ENCODE data around the gene KCTD21.

KCTD21 gene

GRCh38 chr11:78139422-78140391 is 48.7 kb downstream of the KCTD21 start, which contains the start of gene ALG8:
Gene ALG8 (minus strand): TSS chr11:78139626. CDS start chr11:78139588, 38 bp downstream.
- peak; percentile 92 for DNase-seq (ENCODE audit: low read depth)

GRCh38 chr11:78138694-78139421 is 49.6 kb downstream of the KCTD21 start:
- DNase-seq (ENCODE audit: low read depth): no peak

GRCh38 chr11:78138291-78138690 is 50.1 kb downstream of the KCTD21 start:
- no peak for DNase-seq (ENCODE audit: low read depth)

- DNase-seq (ENCODE audit: low read depth): no peak
Observed at GRCh38 chr11:78132475-78132874, 56.0 kb downstream of the KCTD21 start.

- DNase-seq (ENCODE audit: low read depth): no peak
Observed at GRCh38 chr11:78131956-78132355, 56.5 kb downstream of the KCTD21 start.

- no peak for DNase-seq (ENCODE audit: low read depth)
Observed at GRCh38 chr11:78127403-78127802, 61.0 kb downstream of the KCTD21 start.
